Activated T-helper 1 cell treated with Interleukin-2 at 50 U/mL for 16 hours (primary cell): ENCODE results near the gene GPATCH3.
A peak's percentile ranks its signal among the peaks of the same experiment; 100 is the strongest.
"Not testable (repeated sequence)": the region's sequence is repeated elsewhere in the genome, so short reads cannot be mapped to it uniquely, and the experiment has no call there.

Experiments
- DNase-seq: peaks from one replicate; pipeline ENCODE4 v3.0.0-alpha.2; 2020; ENCODE audit warnings: low read depth

GPATCH3 gene, protein sequence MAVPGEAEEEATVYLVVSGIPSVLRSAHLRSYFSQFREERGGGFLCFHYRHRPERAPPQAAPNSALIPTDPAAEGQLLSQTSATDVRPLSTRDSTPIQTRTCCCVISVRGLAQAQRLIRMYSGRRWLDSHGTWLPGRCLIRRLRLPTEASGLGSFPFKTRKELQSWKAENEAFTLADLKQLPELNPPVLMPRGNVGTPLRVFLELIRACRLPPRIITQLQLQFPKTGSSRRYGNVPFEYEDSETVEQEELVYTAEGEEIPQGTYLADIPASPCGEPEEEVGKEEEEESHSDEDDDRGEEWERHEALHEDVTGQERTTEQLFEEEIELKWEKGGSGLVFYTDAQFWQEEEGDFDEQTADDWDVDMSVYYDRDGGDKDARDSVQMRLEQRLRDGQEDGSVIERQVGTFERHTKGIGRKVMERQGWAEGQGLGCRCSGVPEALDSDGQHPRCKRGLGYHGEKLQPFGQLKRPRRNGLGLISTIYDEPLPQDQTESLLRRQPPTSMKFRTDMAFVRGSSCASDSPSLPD

DNA sequence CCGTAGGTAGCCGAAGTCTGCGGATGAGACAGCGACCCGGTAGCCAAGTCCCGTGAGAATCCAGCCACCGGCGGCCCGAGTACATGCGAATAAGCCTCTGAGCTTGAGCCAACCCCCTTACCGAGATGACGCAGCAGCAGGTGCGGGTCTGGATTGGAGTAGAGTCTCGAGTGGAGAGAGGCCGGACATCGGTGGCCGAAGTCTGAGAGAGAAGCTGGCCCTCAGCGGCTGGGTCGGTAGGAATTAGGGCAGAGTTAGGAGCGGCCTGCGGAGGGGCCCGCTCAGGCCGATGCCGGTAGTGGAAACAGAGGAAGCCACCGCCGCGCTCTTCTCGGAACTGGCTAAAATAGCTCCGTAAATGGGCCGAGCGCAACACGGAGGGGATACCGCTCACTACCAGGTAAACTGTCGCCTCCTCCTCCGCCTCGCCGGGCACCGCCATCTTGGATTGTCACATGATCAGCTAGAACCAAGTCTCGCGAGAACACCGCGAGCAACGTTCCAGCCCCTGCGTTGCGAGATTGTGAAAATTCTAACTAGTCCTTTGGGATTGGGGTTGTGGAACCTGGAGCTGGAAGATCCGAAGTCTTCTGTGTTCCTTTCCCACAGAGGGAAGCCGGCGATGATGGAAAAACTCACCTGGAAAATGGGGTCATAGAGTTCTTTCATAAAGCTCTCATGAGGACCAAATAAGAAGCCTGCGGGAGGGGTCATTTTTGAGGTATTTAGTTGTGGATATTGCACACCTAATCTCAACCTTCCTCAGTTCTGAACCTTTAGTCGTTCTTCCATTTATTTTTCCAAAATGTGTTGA is at the start of gene GPATCH3:
Gene GPATCH3 (minus strand): TSS at position 467 of the 814 bp plus-strand sequence. CDS start 25 bp downstream, at position 442.
- DNase-seq: peak; percentile 71

DNA sequence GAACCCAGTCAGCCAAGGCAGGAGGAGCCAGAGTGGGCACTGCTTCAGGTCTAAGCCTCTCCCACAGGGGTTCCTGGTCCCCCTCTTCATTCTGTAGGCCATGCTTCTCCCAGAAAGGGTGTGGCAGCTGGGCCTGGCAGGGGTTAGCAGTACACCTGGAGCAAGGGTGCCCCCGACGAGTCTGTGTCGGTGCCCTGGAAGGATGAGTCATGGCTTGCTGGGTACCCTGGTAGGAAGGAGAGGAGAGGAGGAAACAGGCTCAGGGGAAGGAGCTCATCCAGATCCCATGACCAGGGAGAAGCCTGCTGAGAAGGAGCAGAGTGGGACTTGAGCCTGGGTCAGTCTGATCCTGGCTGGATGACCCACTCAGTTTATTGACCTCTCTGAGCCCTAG is 49.7 kb upstream of the GPATCH3 start:
- DNase-seq: no peak

DNA sequence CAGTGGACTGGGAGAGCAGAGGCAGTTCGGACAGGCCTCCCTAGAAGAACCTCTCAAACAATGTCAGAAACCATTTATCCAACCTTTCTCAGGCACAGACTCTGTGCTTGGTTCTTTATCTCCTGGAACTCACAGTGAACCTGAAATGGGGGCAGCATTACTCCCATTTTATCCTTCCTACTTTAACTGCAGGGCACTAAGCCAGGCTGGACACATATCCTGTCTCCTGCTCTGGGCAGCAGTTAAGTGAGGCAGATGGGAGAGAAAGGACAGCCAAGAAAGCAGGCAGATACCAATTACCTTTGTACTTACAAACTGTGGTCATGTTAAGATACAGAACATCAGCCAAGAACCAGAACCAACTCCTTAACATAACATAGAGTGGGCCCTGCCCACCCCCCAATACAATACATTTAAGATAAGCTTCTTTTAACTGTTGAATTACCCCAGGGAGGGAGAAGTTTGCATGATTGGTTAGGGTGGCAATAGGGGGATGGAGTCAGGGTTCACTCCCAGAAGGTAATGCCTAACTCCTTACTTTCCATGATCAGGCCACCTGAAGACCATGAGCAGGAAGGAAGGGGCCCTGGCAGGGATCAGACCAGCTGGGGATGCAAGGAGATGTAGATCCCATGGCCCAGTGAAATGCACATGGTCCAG is 49.1 kb upstream of the GPATCH3 start:
- DNase-seq: no peak

DNA sequence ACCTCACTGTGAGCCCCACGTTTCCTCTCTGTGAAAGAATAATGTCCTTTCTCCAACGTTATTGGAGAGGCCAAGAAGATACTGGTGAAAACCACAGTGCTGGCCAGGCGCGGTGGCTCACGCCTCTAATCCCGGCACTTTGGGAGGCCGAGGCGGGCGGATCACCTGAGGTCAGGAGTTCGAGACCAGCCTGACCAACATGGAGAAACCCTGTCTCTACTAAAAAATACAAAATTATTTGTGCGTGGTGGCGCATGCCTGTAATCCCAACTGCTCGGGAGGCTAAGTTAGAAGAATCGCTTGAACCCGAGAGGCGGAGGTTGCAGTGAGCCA is 48.4 kb upstream of the GPATCH3 start:
- DNase-seq: not testable (repeated sequence)

GRCh38 chr1:26946270-26946669 is 46.0 kb upstream of the GPATCH3 start:
- DNase-seq: no peak

GRCh38 chr1:26945728-26946127 is 45.5 kb upstream of the GPATCH3 start:
- DNase-seq: no peak

GRCh38 chr1:26945138-26945537 is 44.9 kb upstream of the GPATCH3 start:
- DNase-seq: no peak

- no peak for DNase-seq
These were observed 42.4 kb upstream of the GPATCH3 start for GRCh38 chr1:26942656-26943055.

GRCh38 chr1:26941311-26941710 is 41.0 kb upstream of the GPATCH3 start:
- no peak for DNase-seq

DNA sequence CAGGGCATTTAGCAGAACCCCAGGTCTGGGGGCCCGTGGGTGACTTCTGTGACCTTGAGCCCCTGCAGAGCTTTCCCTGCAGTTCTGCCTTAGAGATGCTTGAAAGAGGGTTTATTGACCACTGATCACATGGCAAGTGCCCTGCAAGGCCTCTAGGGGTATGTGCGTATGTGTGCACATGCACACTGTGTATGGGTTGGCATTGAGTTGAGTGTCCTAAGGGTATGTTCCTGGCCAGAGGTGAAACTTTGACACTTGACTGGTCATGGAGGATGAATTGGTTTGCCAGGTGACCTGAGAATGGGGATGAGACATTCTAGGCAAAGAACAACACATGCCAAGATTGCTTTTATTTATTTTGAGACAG is 38.4 kb upstream of the GPATCH3 start:
- DNase-seq: no peak

DNA sequence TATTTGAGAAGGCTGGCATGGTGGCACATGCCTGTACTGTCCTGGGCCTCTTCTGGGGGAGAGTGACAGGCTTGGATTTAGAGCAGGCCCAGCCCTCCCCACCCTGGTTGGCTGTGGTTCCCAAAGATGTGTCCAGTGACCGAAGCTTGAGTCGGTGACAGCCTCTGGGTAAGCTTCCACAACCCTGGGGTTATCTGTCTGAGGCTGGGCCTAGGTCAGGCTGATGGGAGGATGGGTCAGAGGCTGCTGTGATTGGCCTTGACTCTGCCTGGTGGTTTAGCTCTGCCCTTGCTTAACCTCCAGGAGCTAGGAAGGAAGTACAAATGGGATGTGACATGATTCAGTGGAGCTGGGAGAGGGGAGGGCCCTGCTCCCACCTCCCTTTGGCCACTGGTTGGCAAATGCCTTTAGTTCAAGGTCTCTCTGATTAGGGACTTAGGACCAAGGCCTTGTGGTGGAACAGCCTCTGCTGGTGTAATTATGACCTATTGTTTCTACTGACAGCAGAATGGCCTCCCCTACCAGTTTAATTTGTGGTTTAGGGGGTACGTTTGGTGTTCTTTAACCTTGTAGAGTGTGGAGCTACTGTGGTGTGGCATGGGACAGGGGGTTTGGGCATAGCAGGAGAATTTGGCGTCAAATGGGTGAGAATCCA is 37.9 kb upstream of the GPATCH3 start:
- DNase-seq: no peak

- DNase-seq: no peak
These were observed 36.6 kb upstream of the GPATCH3 start for GRCh38 chr1:26936823-26937222.

DNA sequence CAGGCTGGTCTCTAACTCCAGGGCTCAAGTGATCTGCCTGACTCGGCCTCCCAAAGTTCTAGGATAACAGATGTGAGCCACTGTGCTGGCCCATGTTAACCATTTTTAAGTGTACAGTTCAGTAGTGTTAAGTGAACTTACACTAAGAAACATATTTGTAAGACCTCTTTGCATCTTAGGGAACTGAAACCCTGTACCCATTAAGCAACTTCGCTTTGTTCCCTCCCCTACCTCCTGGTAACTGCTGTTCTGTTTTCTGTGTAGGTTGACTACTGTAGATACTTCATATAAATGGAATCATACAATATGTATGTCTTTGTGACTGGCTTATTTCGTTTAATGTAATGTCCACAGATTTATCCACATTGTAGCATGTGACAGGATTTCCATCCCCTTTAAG is 32.3 kb upstream of the GPATCH3 start:
- no peak for DNase-seq

DNA sequence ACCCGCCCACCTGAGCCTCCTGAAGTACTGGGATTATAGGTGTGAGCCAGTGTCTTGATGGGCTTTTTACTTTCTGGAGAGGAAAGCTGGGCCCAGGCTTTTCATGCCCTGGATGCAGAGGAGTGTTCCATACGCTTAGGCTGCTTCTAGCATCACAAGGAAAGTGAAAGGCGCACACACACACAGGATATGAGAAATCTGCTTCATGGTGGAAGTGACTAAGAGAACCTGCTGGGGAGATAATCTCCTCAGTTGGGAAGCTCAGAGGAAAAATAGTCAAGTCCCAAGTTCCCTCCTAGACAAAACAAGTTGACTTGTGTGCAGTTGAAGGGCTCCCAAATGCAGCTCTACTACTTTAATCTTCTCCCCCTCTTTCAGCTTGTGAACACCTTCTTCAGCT is 23.4 kb upstream of the GPATCH3 start:
- DNase-seq: no peak

DNA sequence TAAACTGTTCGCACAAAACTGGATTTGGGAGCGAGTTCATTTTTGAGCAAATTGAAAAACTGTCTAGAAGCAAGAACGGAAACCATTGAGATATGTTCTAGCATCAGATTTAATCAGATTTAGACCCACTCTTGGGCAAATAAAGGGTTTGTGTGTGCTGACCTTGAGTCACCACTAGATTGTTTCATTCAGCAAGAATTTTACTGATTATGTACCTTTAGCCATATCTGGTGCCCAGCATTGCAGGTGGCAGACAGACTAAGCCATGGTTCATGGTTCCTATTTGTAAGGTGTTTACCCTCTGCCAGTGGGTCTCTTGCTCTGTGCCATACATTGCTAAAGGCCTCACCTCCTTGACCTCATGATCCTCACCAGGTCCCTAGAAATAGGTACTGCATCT is 22.6 kb upstream of the GPATCH3 start:
- no peak for DNase-seq

GRCh38 chr1:26922431-26922729 is 22.1 kb upstream of the GPATCH3 start:
- DNase-seq: no peak

DNA sequence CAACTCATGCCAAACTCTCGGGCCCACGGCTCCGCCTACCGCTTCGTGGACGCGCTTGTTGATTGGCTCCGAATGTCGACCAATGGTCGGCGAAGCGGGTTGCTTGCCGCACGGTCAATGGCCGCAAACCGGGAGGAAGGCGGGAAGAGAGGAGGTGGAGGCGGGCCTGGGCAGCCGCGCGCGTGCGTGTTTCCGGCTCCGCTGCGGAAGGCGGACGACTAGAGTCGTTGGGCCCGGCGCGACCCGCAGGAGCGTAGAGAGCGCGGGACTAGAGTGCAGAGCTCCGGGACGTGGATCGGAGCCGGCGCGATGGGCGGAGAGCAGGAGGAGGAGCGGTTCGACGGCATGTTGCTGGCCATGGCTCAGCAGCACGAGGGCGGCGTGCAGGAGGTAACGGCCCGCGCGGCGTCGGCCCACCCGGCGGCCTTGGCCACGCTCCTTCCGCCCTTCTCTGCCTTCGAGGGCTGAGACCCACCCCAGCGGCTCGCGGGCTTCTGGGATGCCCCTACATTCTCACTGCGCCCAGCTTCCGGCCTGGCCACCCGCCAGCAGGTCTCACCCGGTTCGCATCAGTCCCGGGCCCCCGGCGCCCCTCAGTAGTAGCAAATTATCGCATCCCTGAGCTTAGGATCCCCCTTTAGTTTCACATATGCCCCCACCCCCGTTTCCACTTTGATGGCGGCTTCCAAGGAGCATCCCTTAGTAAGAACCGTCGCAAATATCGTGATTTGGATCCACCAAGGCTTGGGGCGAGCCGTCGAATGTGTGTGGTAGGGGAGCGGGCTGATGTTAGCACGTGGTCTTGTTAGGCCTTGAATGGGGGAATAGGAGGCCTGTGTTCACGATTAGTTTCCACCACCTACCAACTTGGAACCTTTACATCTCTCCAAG is 21.5 kb upstream of the GPATCH3 start, which contains the start of gene NUDC:
Gene NUDC (plus strand): TSS at position 204 of the 891 bp plus-strand sequence. CDS start 106 bp downstream, at position 310.
- DNase-seq: peak; percentile 92

GRCh38 chr1:26921126-26921539 is 20.9 kb upstream of the GPATCH3 start:
- DNase-seq: no peak

DNA sequence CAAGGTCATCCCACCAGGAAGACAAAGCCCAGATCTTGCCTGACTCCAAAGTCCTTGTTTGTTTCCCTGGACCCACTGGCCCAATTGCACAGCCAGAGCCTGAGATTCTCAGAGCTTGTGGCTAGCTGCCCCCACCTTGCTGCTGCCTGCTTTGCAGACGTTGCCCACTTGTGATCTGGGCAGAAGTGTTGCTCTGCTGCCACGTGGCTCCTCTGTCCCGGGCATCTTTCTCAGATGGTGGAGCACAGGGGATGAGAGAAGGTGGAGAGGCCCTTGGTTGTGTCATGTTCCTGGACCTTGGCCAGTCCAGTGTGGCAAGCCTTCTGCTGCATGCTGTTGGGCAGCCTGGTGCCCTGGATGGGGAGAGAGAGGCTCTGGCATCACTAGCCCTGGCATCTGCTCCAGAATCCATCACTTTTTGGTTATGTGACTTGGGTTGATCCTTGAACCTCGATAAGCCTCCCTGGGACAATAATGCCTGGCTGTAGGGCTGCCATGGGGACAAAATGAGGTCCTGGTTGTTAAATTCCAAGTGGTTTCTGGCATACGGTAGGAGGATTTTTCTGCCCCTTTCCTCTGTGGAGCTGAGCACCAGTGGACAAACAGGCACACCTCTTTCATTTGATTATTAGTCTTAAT is 15.1 kb upstream of the GPATCH3 start:
- no peak for DNase-seq

GRCh38 chr1:26913754-26914619 is 13.7 kb upstream of the GPATCH3 start, which contains the start of gene NR0B2:
Gene NR0B2 (minus strand): TSS chr1:26913975. CDS start chr1:26913940, 35 bp downstream.
- no peak for DNase-seq
